ENCODE results near the gene IL1RAP. TPM values are rescaled to one million over a fixed set of nuclear protein-coding genes. Genes with fewer than 3 reads are reported as not detected.

Gene IL1RAP
- total RNA-seq, 1 donor from 2014 or later, result 43.4 TPM

DNA sequence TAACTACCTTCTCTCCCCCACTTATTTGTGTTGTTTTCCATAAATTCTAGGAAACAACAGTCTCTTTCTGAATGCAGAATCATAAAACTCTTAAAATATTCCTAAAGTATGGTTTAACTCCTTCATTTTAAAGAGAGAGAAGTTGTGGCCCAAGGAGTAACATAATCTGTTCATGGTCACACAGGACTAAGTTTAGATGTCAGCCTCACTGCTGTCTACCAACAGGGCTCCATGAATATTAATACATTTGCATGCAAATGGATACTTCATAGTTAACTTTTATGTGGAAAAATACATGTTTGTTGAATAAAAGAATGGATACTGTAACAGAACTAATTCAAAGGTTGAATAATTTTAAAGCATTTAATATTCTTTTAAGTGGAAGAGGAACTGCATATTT is 18.5 kb upstream of the IL1RAP start:
- Histone ChIP-seq H3K27me3 (ENCODE audit: control insufficient read depth, insufficient read depth, low read length) (peaks cover 2% of the 10 kb centered on the region), H3K36me3 (ENCODE audit: control insufficient read depth, insufficient read depth, low read length) (no peaks in the 10 kb centered on the region), H3K4me3 (ENCODE audit: low read depth, low read length) (no peak overlapping the region)
- no peak for DNase-seq (ENCODE audit: low read depth)
- FAIRE-seq, result no peak
- TF ChIP-seq, protein P1, sequence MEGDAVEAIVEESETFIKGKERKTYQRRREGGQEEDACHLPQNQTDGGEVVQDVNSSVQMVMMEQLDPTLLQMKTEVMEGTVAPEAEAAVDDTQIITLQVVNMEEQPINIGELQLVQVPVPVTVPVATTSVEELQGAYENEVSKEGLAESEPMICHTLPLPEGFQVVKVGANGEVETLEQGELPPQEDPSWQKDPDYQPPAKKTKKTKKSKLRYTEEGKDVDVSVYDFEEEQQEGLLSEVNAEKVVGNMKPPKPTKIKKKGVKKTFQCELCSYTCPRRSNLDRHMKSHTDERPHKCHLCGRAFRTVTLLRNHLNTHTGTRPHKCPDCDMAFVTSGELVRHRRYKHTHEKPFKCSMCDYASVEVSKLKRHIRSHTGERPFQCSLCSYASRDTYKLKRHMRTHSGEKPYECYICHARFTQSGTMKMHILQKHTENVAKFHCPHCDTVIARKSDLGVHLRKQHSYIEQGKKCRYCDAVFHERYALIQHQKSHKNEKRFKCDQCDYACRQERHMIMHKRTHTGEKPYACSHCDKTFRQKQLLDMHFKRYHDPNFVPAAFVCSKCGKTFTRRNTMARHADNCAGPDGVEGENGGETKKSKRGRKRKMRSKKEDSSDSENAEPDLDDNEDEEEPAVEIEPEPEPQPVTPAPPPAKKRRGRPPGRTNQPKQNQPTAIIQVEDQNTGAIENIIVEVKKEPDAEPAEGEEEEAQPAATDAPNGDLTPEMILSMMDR (IDR thresholded peaks at IDR 0.05; ENCODE audit: insufficient read depth, low read length, severe bottlenecking), result no peak

DNA sequence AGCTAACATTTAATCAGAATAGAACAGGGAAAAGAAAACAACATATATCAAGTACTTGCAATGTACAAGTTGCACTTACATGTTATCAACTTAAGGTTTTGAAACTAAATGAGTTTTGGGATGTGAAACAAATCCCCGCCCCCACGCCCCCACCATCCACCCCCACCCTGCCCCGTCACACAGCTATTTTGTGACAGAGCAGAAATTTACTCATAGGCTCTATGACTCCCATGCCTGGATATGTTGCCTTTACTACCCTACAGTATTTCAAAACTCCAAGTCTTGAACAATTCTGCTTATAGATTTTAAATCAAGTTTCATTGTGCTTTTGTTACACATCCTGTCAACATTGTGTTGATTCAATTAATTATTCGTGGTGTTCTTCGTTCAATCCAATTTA is 18.1 kb upstream of the IL1RAP start:
- Histone ChIP-seq H3K27me3 (ENCODE audit: control insufficient read depth, insufficient read depth, low read length) (peaks cover 2% of the 10 kb centered on the region), H3K4me3 (ENCODE audit: low read depth, low read length) (no peak overlapping the region), H3K36me3 (ENCODE audit: control insufficient read depth, insufficient read depth, low read length) (no peaks in the 10 kb centered on the region)
- DNase-seq (ENCODE audit: low read depth) (peak; percentile 65), FAIRE-seq (no peak)
- TF ChIP-seq, protein P1 (IDR thresholded peaks at IDR 0.05; ENCODE audit: insufficient read depth, low read length, severe bottlenecking), result no peak

DNA sequence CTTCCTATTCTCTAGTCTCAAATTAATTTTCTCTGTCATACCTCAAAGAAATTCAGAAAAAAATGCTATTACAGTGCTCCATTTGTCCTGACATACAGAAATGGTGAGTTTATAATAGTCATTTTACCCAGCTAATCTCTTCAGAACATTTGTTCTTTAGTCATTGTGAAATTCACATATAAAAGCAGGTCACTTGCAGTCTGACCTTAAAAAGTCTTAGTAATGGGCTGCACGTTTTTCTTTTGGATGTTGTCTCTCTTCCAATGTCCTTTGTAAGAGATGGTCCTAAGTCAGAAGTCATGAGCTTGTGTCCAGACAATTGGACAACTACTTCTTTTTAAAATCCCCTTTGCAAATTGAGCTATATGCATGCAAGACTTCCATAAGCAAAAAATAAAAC is 17.0 kb upstream of the IL1RAP start:
- no peaks in the 10 kb centered on the region for H3K36me3 ChIP-seq (ENCODE audit: control insufficient read depth, insufficient read depth, low read length)

DNA sequence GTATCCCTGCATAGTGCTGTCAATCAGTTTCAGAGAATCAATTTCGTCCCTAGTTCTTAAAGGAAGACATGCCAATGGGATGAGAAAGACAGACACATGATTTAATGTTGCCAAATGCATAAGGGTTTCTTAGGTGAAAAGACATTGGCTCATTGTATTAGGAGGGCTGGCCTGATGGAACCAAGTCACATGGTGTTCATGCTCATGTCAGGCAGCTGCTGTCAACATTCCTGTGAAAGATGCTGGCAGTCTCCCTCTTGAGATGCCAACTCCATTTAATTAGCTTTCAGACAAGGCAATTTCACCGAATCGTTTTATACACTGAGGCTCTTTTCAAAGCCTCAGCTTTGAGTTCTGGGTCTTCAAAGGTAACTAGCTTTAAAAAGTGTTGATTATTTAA is 16.1 kb upstream of the IL1RAP start:
- H3K36me3 ChIP-seq (ENCODE audit: control insufficient read depth, insufficient read depth, low read length), result no peaks in the 10 kb centered on the region
- FAIRE-seq, result no peak
- peaks cover 2% of the 10 kb centered on the region for H3K27me3 ChIP-seq (ENCODE audit: control insufficient read depth, insufficient read depth, low read length)
- DNase-seq (ENCODE audit: low read depth), result peak; percentile 55
- TF ChIP-seq, protein P1 (IDR thresholded peaks at IDR 0.05; ENCODE audit: insufficient read depth, low read length, severe bottlenecking), result no peak
- no peak overlapping the region for H3K4me3 ChIP-seq (ENCODE audit: low read depth, low read length)

More for the DNA sequence above, 17.0 kb upstream of the IL1RAP start:
- TF ChIP-seq, protein P1 (IDR thresholded peaks at IDR 0.05; ENCODE audit: insufficient read depth, low read length, severe bottlenecking), result no peak
- DNase-seq (ENCODE audit: low read depth), result no peak
- H3K4me3 ChIP-seq (ENCODE audit: low read depth, low read length), result no peak overlapping the region
- FAIRE-seq, result no peak
- H3K27me3 ChIP-seq (ENCODE audit: control insufficient read depth, insufficient read depth, low read length), result peaks cover 2% of the 10 kb centered on the region

DNA sequence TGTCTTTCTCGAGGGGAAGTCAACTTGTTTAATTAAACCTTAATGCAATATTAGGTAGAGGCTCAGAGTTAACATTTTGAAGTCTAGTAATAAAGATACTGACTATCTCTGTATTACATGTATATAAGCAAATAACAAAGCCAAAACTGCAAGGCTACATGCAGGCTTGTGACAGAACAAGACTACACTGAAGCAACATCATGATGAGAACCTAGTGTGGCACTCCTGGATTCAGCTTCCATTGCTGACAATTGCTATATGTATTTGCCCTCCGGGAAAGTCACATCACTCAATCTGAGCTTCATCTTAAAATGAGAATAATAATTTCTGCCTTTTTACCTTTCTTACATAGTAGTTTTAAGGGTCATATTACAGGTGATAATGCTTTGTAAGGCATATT is 15.6 kb upstream of the IL1RAP start:
- Histone ChIP-seq H3K27me3 (ENCODE audit: control insufficient read depth, insufficient read depth, low read length) (peaks cover 2% of the 10 kb centered on the region), H3K36me3 (ENCODE audit: control insufficient read depth, insufficient read depth, low read length) (no peaks in the 10 kb centered on the region), H3K4me3 (ENCODE audit: low read depth, low read length) (no peak overlapping the region)
- no peak for FAIRE-seq
- DNase-seq (ENCODE audit: low read depth), result no peak
- TF ChIP-seq, protein P1 (IDR thresholded peaks at IDR 0.05; ENCODE audit: insufficient read depth, low read length, severe bottlenecking), result no peak

DNA sequence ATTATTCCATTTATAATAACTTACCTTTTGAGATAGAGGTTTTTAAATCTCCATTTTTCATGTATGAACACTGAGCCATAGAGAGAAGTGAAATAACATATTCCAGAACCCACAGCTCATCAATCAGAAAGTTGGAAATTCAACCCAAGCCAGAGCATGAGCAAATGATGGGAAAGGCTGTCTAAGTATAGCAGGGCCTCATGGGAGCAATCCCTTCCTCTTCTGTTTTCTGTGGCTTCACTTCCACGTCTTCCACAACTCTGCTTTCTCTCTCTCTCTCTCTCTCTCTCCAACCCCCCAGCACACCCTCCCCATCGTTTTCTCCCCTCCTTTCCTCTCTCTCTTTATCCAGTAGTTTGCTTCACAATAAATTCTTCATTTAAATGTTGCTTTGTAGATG is 14.8 kb upstream of the IL1RAP start:
- FAIRE-seq, result no peak
- DNase-seq (ENCODE audit: low read depth), result no peak
- H3K27me3 ChIP-seq (ENCODE audit: control insufficient read depth, insufficient read depth, low read length), result peaks cover 2% of the 10 kb centered on the region

More for the DNA sequence above, 14.8 kb upstream of the IL1RAP start:
- Histone ChIP-seq H3K36me3 (ENCODE audit: control insufficient read depth, insufficient read depth, low read length) (no peaks in the 10 kb centered on the region), H3K4me3 (ENCODE audit: low read depth, low read length) (no peak overlapping the region)
- TF ChIP-seq, protein P1 (IDR thresholded peaks at IDR 0.05; ENCODE audit: insufficient read depth, low read length, severe bottlenecking), result no peak

All from bronchial epithelial cell (primary cell).